HG03025 (cell line): ENCODE data around the gene PPM1B.
"Not testable (repeated sequence)": the region's sequence is repeated elsewhere in the genome, so short reads cannot be mapped to it uniquely, and the experiment has no call there.

Experiments
- ATAC-seq: cut with Tn5 transposase; IDR thresholded peaks from one replicate; pipeline ENCODE4 v1.9.1; 2021; ENCODE audit warnings: mild to moderate bottlenecking, moderate library complexity; ENCODE audit not compliant: unreplicated experiment, low FRiP score

Gene PPM1B

GRCh38 chr2:44155666-44156446, 12.8 kb upstream of the PPM1B start:
- no peak for ATAC-seq

DNA sequence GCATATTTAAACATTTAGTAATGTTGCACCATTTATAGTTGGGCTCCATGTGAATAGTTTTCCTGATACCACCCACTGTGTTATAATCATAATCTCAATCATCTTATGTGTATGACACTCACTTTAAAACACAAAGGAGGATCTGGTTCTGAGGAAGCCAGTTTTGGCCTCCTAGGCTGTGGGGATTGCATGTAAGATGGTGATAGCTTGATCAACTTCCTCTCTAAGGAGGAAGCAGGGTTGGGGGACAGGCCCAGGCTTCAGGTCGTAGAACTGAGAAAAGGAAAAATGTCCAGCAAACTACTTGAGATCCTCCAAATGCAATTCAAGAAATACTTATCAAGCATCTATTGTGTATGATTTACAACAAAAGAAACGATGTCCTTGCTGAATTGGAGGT, 4.9 kb upstream of the PPM1B start:
- ATAC-seq: no peak

DNA sequence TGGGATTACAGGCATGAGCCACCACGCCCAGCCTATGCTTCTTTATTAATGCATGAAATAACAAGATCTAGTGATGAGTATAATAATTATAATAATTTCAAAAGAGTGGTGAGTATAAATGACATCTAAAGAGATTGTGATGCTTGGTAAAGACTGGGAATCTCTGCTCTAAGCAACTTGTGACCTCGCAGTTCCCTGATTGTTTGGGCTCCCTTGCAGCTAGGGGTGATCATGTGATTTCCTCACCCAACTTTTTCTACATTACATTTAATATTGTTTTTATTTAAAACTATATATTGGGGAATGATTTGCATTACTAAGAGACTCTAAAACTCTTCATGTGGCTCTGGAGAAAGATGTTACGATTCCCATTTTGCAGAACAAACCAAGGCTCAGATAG, 4.1 kb upstream of the PPM1B start:
- ATAC-seq: no peak

DNA sequence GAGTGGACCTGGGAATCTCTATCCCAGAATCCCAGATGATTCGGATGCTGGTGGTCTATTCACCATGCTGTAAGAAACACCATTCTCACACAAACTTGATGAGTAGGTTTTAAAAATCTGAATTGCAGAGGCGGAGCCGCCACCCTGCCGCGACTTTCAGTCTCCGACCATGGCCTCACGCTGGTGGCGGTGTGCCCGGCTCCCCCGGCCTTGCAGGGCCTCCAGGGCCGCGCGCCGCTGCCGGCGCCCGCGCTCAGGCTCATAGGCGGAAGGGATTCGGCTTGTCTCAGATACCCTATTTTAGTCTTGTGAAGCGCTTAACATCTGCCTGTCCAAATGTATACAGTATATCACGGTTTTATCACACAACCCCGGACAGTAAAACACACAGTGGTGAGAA, 2.6 kb upstream of the PPM1B start:
- no peak for ATAC-seq

DNA sequence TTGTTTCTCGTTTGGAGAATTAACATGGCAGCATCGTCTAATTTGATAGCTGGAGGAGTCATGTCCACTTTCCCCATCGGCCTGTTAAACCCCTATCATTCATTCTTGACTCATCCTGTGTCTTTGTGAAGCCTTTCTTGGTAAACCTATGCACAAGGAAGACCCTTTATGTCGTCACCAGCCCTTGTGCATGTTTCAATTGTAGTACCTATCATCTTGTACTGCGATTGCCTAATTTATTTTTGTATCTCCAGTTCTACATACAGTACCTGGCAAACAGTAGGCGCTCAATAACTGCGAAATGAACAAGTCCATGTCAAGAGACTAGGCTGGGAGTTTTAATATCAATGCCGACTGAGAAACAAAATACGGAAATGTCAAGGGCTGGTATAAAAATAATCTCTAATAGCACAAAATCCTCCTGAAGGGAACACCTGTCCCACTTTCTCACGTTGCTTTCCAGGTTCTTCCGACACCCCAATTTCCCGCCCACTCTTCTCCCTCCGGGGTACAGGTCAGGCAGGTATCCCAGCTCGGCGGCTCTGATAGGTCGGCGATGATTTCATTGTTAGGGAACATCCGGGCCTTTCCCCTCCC, 1.3 kb upstream of the PPM1B start:
- ATAC-seq: no peak

DNA sequence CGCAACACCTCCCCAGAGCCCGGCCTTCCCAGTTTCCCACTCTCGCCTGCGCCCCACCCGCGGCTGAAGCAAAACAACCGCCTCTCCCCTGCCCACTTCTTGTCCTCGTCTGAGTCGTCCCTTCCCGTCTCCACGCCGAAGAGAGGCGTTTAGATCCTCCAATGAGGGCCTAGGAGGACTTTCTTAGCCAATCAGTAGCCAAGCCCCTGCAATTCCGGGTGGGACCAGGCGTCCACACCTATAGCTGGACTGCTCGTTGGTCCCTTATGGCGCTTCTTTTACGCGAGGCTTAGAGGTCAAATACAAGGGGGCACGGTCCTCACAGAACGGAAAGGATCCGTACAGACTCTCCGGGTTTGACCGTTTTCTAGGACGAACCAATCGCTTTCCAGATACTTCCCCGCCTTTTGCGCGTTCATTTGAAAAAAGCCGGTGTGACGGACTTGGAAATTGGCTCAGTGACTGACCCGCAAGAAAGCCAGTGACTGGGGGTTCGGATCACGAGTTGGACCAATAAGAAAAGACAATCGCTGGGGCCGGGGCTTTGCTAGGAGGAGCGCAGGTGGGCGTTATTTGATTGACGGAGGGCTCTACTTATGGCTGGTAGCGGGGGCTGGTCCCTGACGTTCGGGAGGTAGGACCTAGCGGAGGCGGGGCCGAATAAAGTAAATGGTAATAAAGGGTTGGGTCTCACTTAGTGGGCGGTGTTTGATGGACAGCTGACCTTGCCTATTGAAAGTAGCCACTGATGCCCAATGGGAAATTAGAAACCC, 581 bp upstream of the PPM1B start:
- peak; percentile 84 for ATAC-seq

GRCh38 chr2:44169155-44169898, 652 bp downstream of the PPM1B start:
- ATAC-seq: peak; percentile 5

GRCh38 chr2:44170311-44170717, 1.6 kb downstream of the PPM1B start:
- ATAC-seq: no peak

DNA sequence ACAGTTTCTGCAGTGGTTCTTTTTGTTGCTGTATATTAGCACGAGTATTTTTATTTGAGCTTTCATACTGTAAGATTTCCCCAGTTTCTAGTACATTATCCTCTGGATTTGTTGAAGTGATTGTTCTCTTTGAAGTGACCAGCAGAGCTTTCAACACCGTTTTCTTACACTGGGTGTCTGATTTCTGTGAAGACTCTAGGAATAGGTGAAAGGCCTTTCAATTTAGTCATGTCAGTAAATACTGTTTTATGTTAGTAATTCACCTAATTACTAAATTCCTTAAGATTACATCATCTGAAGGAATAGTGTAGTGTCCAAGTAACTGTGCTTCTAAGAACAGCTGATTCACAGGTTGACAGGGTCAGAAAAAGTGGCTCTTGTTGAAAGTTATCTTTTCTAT, 2.3 kb downstream of the PPM1B start:
- no peak for ATAC-seq

GRCh38 chr2:44171442-44171841, 2.8 kb downstream of the PPM1B start:
- not testable (repeated sequence) for ATAC-seq

DNA sequence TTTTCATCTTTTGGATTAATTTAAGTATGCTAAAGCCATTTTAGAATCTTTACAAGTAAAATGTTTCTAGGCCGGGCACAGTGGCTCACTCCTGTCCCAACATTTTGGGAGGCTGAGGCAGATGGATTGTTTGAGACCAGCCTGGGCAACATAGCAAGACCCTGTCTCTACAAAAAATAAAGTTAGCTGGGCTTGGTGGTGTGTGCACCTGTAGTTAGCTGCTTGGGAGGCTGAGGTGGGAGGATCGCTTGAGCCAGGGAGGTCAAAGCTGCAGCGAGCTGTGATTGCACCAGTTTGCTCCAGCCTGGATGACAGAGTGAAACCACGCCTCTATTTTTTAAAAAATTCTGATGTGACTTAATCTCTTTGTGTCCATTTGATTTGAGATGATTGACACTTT, 3.9 kb downstream of the PPM1B start:
- no peak for ATAC-seq

DNA sequence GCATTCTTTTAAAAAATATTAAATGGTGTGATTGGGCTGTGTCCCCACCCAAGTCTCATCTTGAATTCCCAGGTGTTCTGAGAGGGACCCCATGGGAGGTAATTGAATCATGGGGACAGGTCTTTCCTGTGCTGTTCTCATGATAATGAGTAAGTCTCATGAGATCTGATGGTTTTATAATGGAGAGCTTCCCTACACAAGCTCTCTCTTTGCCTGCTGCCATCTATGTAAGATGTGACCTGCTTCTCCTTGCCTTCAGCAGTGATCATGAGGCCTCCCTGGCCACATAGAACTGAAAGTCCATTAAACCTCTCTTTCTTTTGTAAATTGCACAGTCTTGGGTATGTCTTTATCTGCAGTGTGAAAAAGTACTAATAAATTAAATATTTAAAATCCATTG, 10.3 kb downstream of the PPM1B start:
- no peak for ATAC-seq

DNA sequence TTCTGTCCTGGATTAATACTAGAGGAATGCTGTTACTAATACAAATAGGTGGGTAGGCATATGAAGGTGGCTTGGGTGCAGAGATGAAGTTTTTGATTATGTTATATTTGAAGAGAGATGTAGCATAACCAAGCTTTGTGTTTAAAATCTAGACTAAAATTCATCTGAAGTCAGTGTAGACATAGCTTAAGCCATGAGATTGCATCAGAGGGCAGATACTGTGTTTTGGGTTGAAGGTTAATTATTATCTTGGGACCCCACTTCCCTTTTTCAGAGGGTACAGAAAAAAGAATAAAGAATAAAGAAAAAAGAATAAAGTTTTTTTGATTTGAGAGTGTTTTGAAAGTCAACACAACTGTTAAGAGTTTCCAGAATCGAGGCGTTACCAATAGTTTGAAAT, 13.0 kb downstream of the PPM1B start:
- no peak for ATAC-seq

GRCh38 chr2:44184106-44184505, 15.4 kb downstream of the PPM1B start:
- ATAC-seq: no peak

DNA sequence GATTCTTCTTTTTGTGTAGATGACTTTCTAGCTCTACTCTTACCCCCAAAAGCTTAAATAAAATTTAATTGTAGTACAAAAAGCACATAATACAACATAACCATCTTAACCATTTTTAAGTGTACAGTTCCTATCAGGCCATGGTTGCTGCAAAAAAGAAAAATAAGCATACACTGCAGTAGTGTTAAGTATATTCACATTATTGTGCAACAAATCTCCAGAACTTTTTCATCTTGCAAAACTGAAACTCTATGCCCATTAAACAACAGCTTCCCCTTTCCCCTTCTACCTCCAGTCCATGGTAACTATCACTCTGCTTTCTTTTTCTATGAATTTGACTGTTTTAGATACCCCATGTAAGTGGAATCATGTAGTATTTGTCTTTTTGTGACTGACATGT, 18.1 kb downstream of the PPM1B start:
- ATAC-seq: no peak

DNA sequence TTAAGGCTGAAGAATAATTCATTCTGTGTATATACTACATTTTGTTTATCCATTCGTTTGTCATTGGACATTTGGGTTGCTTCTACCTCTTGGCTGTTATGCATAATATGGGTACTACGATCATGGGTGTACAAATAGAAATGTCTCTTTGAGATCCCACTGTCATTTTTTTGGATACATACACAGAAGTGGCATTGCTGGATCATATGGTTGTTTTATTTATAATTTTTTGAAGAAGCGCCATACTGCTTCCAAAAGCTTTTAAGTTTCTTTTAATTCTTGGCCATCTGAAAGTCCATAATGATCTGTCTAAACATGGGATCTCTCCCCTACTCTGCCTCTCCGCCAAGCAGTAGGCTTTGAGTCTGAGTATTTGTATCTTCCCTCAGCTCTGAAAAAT, 18.6 kb downstream of the PPM1B start:
- ATAC-seq: no peak

DNA sequence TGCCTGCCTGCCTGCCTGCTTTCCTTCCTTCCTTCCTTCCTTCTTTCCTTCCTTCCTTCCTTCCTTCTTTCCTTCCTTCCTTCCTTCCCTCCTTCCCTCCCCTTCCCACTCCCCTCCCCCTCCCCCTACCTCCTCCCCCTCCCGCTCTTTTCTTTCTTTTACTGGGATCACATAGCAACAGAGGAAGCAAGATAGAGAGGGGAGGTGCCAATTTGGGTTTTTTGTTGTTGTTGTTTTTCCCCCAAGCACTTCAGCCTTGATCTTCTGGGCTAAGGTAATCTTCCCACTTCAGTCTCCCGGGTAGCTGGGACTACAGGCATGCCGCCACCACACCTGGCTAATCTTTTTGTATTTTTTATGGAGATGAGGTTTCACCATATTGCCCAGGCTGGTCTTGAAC, 20.0 kb downstream of the PPM1B start:
- no peak for ATAC-seq

- no peak for ATAC-seq
Measured at GRCh38 chr2:44189104-44189503, 20.4 kb downstream of the PPM1B start.

DNA sequence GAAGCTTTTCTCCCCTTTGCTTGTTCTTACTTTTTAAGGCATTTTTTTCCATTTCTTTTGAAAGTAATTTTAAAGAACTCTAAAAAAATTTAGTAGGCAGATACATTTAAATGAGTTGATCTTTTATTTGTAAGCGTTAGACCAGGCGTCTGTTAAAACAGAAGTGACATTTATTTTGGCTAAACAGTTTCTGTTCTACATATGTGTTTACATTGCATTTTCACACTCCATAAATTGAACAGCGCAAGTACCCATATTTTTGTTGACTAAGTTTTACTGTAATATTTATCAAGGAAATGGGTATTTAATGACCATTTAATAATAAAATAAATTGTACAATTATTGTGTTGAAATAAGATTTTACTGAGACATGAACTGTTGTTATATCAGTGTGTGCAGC, 21.9 kb downstream of the PPM1B start:
- ATAC-seq: no peak

- ATAC-seq: no peak
Measured at GRCh38 chr2:44191739-44192138, 23.1 kb downstream of the PPM1B start.

- ATAC-seq: no peak
Measured at GRCh38 chr2:44192646-44193045, 24.0 kb downstream of the PPM1B start.
